Upper lobe of left lung (tissue), 4 donors: ENCODE data around the gene FAM151A.

Experiments
- EP300 ChIP-seq, 4 donors: sonication (generic); formaldehyde crosslinking; IDR thresholded peaks; one replicate each; pipeline ENCODE4 v1.5.1; 2017; ENCODE audit warnings: antibody characterized with exemption in 4 of 4, control low read depth in 2 of 4
- TF ChIP-seq, protein P1 (sequence below), 6 experiments: fragments of 450-650 bp in 4 of 6; fragments of 200-600 bp in 2 of 6; sonication (generic) in 2 of 6; IDR thresholded peaks; one replicate each; pipeline ENCODE4 v1.5.1; 2016 to 2019; ENCODE audit warnings: antibody characterized with exemption in 6 of 6

DNA sequence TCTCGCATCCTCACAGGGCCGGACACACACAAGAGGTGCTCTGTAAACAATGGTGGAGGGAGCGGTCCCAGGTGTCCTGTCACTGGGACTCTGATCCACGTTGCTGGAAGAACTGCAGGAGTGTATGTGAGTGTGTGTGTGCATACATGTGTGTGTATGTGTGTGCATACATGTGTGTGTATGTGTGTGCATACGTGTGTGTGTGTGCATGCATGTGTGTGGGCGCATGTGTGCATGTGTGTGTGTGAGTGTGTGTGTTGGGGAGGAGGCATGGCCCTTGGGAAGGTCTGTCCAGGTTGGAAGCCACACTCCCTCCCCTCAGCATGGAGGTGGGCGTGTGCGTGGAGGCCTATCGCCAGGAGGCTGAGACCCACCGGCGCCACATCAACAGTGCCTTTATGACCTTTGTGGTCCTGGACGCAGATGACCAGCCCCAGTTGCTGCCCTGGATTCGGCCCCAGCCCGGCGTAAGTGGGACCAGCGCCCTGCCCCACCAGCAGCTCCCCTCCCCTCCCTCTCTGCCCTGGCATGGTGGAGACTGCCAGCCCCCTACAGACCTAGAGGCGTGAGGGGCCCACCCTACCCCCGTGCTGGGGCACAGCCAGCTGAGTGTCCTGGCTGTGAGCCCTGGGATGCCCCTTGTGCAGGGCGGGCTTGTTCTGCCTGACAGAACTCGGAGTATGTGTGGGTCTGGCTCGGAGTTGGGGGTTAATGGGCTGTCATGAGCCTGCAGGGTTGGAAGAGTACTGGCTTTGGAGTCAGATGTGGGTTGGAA is 22.2 kb downstream of the FAM151A start:
- TF ChIP-seq, protein P1, sequence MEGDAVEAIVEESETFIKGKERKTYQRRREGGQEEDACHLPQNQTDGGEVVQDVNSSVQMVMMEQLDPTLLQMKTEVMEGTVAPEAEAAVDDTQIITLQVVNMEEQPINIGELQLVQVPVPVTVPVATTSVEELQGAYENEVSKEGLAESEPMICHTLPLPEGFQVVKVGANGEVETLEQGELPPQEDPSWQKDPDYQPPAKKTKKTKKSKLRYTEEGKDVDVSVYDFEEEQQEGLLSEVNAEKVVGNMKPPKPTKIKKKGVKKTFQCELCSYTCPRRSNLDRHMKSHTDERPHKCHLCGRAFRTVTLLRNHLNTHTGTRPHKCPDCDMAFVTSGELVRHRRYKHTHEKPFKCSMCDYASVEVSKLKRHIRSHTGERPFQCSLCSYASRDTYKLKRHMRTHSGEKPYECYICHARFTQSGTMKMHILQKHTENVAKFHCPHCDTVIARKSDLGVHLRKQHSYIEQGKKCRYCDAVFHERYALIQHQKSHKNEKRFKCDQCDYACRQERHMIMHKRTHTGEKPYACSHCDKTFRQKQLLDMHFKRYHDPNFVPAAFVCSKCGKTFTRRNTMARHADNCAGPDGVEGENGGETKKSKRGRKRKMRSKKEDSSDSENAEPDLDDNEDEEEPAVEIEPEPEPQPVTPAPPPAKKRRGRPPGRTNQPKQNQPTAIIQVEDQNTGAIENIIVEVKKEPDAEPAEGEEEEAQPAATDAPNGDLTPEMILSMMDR (IDR thresholded peaks at IDR 0.05): no peak
- no peak for TF ChIP-seq EP300 (IDR thresholded peaks at IDR 0.05)
